SKM-1 (cell line): ENCODE measurements around the gene C13orf42.

ENCODE experiments used
- DNase-seq: peaks from one replicate; lab custom pipeline; 2025; ENCODE audit not compliant: unreplicated experiment; lab: John Stamatoyannopoulos, UW

Gene C13orf42

DNA sequence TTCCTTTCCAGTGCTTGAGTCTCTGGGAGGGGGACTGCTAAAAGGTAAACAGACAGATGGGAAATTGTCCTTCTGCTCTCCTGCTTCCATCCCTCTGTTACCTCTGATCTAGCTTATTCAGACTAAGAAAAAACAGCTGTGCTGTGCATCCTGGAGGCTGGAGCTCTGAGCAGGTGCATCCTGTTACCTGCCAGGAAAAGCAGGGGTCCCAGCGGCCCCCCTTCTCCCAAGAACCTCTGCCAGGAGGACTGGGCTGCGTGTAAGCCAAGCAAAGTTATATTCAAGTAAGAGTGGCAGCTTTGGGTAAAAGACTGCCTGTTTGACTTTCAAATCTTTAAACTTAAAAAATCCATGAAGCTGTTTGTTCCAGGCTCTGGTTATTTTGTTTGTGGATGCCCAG is 75.1 kb downstream of the C13orf42 start:
- DNase-seq: no peak

DNA sequence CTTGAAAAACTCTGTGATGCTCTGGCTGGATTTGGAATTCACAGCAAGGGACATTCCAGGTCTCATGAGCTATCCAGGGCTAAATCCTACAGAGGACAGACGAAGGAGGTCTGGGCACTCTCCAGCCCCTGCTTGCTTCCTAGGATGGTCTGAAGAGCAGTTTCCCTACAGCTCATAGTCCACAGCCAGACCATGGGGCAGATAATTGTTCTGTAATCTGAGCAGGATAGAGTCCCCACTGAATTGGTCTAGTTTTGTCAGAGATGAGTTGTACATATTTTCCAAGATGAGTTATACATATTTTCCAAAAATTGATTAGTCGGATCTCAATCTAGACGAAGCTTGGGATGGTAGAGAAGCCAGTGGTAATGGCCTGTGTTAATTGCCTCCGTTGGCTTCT is 75.6 kb downstream of the C13orf42 start:
- DNase-seq: no peak

DNA sequence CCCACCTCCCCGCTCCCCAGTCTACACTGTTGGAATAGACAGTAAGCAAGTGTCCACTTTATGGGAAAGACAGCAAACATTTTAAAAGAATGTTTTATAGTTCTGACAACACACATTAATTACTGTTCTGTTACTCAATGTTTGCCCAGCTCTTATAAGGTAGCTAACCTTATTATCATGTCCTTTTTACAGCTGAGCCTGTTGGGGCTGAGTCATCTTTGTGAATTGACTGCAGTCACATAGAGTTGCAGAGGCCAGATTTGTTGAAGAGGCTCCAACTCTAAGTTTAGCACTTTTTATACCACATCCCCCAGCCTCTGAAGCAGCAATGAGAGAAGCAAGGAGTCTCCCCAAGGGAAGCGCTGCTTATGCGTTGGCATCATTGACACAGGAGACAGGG is 76.2 kb downstream of the C13orf42 start:
- no peak for DNase-seq

DNA sequence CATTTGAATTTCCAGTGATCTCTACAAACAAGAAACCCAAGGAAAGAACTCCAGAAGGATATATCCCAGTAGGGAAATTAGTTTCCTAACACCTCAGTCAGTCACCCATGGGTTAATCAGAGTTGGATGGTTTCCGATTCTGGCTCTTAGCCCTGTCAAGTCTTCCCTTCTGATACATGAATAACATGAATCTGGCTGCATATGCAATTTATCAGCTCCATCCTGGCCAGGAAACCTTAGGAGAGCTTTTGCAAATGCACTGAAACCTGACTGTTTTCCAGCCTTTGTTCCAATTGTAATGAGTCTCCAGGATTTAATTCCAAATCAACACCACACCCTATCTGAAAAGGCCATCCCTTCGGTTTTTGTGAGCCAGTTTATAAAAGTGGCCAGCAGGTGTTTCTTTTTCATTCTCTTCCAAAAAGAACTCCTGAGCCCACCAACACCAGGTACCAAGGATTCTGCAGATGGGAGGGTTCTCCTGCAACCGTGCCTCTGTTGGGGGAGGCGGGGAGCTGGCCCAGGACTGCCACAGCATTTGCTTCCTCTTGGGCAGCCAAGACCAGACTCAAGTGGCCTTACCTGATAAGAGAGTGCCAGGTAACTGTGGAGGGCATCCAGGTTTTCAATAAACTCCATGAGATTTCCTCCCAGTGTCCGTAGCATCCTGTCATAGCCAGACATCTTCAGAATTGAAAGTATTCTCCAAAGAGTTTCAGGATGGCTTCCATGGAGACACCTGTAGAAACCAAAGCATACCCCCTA is 77.5 kb downstream of the C13orf42 start:
- no peak for DNase-seq

DNA sequence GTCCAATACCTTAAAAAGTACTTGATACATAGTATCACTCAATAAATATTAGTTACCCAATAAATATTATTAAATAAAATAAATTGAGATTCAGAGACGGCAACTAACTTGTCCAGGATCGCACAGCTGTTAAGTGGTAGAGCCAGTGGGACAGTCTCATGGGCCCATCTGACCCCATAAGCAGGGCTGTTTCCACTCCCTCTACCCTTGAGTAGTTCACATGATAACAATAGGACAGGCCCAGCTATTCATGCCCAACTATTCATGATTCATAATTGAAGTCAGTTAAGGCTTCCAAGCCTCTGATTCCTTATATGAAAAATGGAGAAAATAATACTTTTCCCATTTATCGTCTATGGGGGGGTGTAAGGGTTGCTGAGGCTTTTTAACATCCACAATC is 78.2 kb downstream of the C13orf42 start:
- no peak for DNase-seq
